GM18867 (cell line): ENCODE data around the gene PHIP.
"Not testable (repeated sequence)": the region's sequence is repeated elsewhere in the genome, so short reads cannot be mapped to it uniquely, and the experiment has no call there.

ENCODE experiments used
- ATAC-seq: cut with Tn5 transposase; IDR thresholded peaks from one replicate; pipeline ENCODE4 v1.9.1; 2021; ENCODE audit warnings: mild to moderate bottlenecking, moderate library complexity; ENCODE audit not compliant: unreplicated experiment

The PHIP gene

GRCh38 chr6:79078075-79078969 is at the start of gene PHIP:
Gene PHIP, minus strand, starts transcription at chr6:79078254. Its CDS starts 186 bp downstream, at chr6:79078068.
- peak; percentile 72 for ATAC-seq

DNA sequence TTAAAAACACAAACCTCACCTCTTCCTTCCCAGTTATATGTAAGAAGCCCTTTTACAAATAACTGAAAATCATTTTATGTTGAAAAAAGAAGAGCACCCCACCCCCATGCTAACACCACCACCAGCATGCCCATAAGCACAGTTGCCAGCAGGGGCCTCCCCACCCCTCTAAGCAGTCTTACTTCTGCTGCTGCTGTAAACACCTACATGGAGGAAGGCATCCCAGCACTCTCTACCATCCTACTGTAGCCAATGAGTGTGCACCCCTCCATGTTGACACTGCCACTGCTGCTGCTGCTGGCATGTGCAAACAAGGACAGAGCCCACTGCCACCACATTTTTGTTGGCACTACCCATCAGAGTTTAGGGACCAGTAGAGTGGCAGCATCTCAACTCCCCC is 49.6 kb upstream of the PHIP start:
- ATAC-seq: no peak

- no peak for ATAC-seq
Observed at GRCh38 chr6:79119217-79119616, 41.2 kb upstream of the PHIP start.

DNA sequence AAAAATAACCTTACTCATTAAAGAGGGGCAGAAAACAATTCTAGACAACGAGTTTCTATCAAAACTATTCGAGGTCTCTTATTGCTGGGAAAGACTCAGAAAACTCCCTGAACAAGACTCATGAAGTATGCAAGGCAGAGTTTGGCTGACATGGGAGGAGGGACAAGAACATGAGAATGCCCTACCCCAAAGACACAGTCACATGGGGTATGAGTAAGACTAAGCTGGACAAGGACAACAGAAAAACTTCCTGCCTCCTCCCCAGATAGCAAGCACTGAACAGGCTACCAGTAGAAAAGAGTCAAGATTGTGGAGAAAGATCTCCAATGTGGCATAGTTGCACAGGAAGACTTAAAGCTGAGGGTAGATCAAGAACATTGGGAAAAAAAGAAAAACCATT is 39.7 kb upstream of the PHIP start:
- ATAC-seq: no peak

DNA sequence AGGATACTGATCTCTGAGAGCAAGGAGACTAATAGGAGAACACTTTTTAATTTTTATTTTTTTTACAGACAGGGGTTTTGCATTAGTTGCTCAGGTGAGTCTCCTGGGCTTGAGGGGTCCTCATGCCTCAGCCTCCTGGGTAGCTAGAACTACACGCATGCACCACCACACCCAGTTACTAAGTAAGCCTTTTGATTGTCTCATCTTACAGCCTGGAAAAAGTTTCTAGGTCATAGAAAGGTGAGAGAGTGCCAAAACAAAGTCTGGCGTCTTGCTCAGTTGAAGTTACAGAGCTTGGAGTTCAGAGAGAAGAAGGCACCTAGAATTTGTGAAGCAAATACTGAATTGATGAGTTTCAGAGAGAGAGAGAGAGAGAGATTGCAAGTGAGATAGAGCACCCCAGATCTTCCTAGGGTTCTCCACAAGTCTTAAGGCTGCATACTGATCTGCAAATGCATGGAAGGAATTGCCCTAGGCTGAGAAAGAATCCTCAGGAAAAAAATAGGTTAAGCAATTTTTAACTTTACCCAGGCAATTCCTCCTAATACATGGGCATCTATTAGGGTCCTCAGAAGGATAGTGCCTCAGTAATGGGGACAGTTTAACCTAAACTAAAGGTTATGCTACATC is 37.6 kb upstream of the PHIP start:
- no peak for ATAC-seq

DNA sequence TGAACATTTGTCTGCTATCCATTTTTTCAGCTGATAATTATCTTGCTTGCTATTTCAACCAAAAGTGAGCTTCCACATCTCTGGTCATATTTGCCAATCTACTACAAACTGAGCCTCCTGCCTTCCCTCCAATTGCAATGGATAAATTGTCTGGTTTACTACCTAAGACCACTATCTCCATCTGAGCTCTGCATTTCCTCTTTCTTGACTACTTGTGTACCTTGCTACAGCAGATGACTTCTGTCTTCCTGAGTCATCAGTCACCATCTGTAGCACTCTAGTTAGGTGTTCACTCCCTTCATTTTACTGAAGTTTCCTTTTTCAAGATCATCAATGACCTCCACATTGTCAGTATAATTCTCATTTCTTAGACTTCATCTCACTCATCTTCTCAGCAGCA is 33.5 kb upstream of the PHIP start:
- ATAC-seq: no peak

GRCh38 chr6:79101164-79101563 is 23.1 kb upstream of the PHIP start:
- ATAC-seq: no peak

GRCh38 chr6:79100304-79100703 is 22.2 kb upstream of the PHIP start:
- no peak for ATAC-seq

DNA sequence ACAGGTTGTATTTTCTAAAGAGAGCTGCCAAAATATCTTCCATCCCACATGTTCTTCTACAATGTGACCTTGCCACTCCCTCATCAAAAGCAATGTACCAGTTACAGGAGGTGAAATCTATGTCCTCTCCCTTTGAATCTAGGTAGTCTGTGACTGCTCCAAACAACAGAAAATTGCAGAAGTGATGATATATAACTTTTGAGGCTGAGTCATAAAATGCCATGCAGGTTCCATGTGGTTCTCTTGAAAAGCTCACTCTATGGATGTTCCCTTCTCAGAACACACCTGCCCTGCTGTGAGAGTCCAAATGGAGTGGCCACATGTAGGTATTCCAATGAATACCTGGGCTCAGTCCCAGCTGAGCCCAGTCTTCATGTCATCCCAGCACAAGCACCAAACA is 16.9 kb upstream of the PHIP start:
- no peak for ATAC-seq

GRCh38 chr6:79091801-79092200 is 13.7 kb upstream of the PHIP start:
- not testable (repeated sequence) for ATAC-seq

- ATAC-seq: no peak
Observed at GRCh38 chr6:79089552-79090404, 11.7 kb upstream of the PHIP start.

DNA sequence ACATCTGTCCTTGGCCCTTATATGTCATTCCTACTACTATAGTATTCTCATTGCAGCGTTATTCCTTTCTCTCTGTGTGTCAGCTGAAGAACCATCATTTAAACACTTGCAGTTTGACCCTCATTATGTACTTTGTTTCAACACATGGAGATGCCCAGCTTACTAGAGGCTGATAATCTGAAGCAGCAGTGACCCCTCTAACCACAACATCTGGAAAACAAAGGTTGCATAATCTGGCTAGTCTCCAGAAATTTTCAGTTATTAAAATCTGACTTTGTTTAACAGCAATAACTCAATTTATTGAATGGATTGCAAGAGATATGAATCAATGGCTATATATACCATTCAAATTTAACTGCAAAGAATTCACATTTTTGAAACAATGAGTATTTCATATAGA is 6.6 kb upstream of the PHIP start:
- no peak for ATAC-seq

DNA sequence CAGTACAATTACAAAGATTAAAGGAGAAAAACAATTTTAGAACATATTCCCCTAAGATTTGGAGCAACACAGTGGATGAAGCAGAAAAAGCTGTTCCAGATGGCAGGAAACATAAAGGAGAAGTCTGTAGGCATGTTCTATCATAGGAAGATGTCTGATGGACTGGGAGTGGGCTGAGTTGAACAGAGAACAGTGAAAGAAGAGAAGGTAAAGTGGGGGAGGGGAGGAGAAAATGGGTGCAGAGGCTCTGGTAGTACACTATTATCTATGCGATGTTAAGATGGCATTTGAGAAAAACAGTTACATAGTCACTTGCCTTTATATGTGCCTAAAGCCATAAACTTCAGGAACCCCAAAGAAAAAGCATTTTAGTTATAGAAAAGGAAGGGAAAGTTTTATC is 4.2 kb upstream of the PHIP start:
- ATAC-seq: no peak

- no peak for ATAC-seq
Observed at GRCh38 chr6:79081663-79082062, 3.6 kb upstream of the PHIP start.

DNA sequence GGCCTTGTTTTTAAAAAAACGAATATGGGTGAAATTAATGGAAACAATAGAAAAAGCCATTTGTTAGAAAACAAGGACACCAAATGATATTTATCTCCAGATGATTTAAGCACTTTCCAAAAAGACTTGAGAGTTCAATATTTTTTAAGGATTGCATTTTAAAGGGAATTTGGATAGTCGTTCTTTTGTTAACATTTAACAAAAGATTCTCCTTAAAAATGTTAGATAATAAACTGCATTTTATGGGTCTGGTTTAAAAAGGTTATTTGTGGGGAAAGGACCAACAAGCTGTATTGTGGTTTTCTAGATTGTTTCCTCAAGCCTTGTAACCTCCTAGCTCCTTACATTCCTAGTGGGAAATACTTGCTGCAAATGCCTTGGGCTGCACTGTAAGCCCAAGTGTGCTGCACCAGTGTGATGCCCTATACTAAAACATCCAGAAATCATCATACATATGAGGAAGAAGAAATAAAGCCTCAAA is 1.5 kb upstream of the PHIP start:
- ATAC-seq: no peak

- ATAC-seq: peak; percentile 28
Observed at GRCh38 chr6:79077715-79078074, 359 bp downstream of the PHIP start.

- ATAC-seq: peak; percentile 48
Observed at GRCh38 chr6:79076782-79077641, 1.0 kb downstream of the PHIP start.

DNA sequence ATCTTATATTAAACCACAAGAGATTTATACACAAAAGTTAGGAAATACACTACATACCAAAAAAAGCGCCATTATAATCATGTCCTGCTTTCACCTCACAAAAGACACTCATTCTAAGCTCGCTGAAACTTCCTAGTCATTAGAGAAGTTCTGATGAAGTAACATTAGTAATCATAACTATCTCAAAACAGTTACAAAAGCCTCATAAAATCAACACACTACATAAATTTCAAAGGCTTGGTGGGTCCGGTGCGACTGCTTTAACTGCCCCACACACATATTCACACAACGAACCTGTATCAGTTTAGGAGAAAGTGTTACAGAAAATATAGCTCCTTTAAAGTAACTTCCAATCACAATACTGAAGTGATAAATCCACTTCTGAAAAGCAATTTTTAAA is 1.9 kb downstream of the PHIP start:
- ATAC-seq: no peak

- no peak for ATAC-seq
Observed at GRCh38 chr6:79073888-79074287, 4.2 kb downstream of the PHIP start.

DNA sequence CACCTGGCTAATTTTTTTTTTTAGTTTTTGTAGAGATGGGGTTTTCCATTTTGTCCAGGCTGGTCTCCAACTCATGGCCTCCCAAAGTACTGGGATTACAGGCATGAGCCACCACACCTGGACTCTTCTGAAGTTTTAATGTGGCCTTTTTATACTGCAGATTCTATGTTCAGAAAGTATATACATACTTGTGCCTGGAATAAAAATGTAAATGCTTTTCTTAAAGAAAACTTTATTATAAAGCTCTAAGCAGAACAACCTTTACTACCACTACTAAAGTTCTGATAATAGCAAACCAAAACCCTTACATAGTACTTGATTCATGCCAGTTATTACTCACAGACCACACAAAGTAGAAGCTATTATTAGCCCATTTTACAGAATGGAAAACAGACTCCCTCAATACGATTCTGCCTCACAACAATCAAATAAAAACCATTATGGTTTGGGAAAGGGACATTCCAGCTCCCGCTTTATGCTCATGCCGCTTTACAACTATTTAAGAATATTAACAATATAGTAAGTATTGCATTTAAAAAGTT is 5.3 kb downstream of the PHIP start:
- peak; percentile 27 for ATAC-seq
